GM18505 (cell line): ENCODE measurements around the gene SNRNP25.

Source experiments
- ATAC-seq: cut with Tn5 transposase; IDR thresholded peaks from one replicate; pipeline ENCODE4 v1.9.1; 2021; ENCODE audit not compliant: unreplicated experiment
- POLR2A ChIP-seq: IDR thresholded peaks from 4 replicates; pipeline ENCODE4 v1.6.1; 2011; ENCODE audit warnings: borderline replicate concordance; ENCODE audit not compliant: insufficient read depth, insufficient read length; ENCODE audit errors: extremely low read depth

The SNRNP25 gene

GRCh38 chr16:97822-98221 lies 44.2 kb downstream of the SNRNP25 start:
- TF ChIP-seq POLR2A: no peak
- ATAC-seq: no peak

GRCh38 chr16:100989-101388 lies 47.4 kb downstream of the SNRNP25 start:
- ATAC-seq: no peak
- no peak for TF ChIP-seq POLR2A

DNA sequence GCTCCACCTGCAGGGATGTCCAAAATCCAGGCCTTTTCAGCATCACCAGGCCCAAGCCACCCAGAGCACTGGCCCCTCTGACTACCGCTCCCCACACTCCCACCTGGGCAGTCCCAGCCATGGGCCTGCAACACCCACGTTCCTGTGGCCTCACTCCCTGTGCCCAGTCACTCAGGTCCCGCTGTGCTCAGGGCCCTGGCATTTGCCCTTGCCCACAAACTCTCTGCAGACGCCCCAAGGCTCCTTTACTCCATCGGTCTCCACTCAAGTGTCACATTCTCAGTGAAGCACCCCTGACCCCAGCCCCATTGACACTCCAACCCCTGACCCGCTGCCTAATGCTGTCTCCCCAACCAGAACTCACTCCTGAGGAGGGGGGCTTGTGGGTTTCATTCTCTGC lies 48.0 kb downstream of the SNRNP25 start:
- no peak for TF ChIP-seq POLR2A
- no peak for ATAC-seq

DNA sequence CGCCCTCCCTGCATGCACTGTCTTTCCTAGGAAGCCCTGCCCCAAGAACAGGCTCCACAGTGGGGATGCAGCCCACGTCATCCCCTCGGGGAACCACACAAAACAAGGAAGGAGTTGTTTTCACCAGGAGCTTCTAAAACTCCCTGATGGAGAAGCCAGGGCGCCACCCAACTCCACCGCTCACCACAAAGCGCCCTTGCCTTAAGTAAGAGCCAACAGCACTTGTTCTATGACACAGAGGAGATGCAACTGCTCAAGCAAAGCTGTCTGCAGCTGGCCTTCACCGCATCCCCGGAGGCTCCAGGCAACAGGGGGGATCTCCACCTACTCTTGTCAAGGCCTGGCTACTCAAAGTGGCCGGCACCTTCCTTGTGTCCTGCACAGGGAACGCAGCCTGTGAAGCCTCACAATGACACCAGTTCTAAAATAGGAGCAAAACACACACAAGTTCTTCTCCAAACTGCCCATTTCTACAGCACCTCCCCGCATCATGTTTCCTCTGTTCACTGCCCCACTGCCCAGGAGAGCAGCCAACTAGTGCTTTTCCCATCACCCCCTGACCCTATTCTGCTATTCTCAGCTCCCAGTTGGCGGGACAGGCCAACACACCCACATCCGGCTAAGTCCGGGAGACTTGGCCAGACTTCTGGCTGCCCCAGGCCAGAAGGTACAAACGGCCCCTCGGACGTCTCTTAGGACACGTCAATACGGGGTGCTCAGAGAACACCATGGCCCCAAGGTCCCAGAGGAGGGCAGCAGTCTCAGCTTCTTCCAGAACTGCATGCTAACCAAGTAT lies 48.6 kb downstream of the SNRNP25 start:
- no peak for ATAC-seq
- no peak for TF ChIP-seq POLR2A

DNA sequence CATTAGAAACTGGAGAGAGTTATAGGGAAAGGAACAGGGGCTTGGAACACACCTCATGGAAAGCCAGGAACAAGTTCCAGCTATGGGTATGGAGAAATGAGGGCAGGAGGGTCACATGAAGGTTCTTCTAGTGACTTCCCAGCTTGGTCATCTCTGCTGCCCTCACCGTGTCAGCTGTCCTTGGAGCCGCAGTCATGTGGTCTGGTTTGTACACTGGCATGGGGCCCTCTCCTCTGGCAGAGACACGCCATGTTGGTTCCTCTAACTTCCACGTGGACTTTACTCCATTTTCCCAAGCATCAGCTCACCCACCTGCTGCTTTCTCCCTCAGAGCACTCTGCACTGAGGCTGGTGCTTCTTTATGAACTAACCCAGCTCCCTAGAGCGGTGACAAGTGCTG lies 50.7 kb downstream of the SNRNP25 start:
- no peak for ATAC-seq
- no peak for TF ChIP-seq POLR2A

DNA sequence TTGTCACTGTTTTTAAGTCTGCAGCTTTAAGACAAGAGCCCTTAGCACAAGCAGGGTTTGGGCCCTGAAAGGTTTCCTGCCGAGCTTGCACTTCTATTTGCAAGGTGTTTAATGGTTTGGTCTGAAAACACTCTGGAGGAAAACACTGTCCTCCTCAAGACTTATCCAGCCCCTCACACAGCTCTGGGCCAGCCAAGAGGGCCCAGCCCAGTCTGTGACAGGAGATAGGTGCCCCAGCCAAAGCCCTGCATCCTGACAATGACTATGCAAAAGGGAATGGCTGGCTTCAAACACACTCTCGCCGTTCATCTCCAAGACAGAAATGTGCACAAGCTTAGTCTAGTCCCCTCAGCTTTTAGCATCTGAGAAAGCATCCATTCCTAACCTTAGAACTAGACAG lies 51.3 kb downstream of the SNRNP25 start:
- ATAC-seq: no peak
- no peak for TF ChIP-seq POLR2A

DNA sequence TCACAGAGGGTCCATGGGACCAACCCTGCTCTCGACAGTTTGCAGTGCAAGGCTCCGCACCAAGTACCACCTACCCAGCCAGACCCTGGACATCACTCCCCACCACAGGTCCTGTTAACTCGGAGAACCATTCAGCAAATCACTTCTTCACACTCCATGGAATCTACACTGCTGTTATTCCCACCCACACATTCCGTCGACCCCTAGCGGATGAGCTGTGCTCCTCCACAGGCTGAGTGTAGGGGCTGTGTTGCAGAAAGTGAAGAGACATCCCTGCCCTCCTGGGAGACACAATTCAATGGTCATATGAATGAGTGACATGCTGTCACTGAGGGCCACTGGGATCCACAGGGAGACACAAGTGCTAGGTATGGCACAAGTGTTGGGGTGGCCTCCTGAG lies 51.9 kb downstream of the SNRNP25 start:
- no peak for TF ChIP-seq POLR2A
- no peak for ATAC-seq

GRCh38 chr16:106623-107324 lies 53.1 kb downstream of the SNRNP25 start:
- ATAC-seq: no peak
- TF ChIP-seq POLR2A: no peak
